HG02885 (cell line): ENCODE measurements around the gene TMEM255B.

Experiments
- ATAC-seq: cut with Tn5 transposase; IDR thresholded peaks from one replicate; pipeline ENCODE4 v1.9.1; 2021; ENCODE audit warnings: mild to moderate bottlenecking; ENCODE audit not compliant: unreplicated experiment, poor library complexity

TMEM255B gene

DNA sequence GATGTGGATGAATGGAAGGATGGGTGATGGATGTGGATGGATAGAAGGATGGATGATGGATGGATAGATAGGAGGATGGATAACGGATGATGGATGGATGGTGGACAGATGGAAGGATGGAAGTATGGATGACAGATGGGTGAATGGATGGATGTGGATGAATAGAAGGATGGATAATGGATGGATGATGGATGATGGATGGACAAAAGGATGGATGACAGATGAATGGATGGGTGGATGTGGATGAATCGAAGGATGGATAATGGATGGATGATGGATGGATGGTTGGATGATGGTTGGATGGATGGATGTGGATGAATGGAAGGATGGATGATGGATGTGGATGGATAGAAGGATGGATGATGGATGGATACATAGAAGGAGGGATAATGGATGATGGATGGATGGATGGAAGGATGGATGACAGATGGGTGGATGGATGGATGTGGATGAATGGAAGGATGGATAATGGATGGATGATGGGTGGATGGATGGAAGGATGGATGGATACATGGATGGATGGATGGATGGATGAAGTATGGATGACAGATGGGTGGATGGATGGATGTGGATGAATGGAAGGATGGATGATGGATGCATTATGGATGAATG lies 39.3 kb downstream of the TMEM255B start:
- ATAC-seq: no peak

DNA sequence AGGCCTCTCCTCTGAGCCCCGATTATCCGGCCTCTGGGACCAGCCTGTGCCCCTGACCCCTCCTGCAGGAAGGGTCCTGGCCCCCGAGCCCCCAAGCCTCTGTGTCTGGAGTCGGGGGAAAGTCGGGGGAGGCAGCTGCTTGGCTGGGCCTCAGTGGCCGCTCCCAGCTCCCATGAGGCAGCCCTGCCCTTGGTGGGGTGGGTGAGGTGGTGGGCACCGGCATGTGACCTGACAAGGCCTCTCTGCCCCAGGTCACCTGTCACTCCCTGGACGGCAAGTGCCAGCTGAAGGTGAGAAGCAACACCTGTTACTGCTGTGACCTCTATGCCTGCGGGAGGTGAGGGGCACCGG lies 41.5 kb downstream of the TMEM255B start:
- no peak for ATAC-seq

DNA sequence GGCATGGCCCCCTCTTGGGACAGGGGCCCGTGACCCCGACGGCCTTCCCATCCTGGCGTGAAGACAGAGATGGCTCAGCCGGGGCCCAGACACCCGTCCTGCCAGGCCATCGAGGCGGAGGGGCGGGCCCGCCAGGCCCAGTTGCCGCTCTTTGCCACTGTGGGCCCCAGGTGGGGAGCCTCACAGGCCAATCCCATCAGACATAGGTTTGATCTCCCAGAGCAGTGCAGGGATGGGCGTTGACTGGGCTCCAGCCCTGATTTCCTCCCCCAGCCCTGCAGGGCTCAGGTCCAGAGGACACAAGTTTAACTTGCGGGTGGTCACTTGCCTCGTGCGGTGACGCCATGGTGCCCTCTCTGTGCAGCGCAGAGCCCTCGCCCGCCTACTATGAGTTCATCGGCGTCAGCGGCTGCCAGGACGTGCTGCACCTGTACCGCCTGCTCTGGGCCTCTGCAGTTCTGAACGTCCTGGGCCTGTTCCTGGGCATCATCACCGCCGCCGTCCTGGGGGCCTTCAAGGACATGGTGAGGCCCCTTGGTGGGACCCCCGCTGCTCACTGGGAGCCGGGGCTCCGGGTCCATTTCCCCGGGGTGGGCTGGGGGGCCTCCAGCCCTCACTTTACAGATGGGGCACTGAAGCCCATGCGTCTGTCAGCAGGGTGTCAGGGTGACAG lies 42.4 kb downstream of the TMEM255B start:
- ATAC-seq: no peak

DNA sequence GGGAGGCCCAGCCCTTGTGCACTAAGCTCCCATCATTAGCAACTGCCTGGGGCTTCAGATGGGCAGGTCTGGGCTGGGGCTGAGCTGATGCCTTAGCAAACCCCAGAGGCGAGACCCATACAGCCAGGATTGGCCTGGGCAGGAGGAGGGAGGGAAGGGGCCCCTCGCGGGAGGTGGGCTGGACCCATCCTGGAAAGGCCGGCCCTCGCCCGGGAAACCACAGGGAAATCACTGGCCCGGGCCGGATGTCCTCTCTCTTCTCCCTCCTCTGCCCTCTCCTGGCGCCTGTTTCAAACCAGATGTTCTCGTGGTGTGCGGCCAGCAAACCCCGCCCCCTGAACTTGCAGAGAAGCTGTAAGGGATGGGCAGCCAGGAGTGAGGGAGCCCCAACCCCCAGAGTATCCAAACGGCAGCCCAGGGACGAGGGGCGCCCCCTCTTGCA lies 43.1 kb downstream of the TMEM255B start:
- no peak for ATAC-seq

DNA sequence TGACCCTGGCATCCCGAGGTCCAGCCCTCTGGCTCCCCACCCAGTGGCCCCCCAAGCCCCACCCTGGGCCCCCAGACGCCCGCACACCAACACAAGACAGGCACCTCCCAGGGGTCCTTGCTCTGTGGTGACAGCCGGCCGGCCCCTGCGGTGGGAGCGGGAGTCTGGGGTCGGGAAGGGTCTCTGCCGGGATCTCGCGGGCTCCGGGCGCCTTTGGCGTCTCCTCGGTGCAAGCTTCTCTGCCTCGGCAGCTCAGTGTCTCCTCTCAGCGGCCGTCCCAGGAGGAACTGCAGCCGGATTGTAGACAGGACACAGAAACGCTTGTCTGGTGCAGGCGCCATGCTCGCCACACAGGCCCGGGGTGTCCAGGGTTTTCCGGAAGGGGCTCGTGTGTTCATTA lies 43.7 kb downstream of the TMEM255B start:
- ATAC-seq: no peak

DNA sequence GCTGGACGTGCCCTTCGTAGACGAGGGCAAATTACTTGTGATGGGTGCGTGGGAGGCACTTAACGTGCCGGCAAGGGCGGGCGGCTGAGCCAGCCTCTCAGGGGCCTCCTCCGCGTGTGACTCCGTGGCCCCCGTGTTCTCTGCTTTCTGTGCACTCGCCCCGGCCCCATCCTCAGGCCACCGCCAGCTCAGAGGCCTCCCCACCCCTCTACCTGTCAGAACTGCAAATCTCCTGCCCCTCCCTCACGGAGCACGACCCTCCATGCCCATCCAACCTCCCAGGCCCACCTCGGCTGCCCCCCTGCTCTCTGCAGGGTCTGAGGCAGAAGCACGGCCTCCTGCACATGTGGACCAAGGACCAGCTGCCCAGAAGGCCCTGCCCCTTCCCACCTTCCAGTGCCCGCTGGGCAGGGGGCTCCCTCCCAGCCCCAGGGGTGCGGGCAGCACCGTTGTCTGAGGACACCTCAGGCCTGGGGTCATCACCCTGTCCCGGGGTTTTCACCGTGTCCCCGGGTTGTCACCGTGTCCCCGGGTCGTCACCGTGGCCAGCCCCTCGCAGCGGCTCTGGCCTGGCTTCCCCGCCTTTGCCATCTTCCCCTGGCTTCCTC lies 44.5 kb downstream of the TMEM255B start:
- ATAC-seq: no peak

DNA sequence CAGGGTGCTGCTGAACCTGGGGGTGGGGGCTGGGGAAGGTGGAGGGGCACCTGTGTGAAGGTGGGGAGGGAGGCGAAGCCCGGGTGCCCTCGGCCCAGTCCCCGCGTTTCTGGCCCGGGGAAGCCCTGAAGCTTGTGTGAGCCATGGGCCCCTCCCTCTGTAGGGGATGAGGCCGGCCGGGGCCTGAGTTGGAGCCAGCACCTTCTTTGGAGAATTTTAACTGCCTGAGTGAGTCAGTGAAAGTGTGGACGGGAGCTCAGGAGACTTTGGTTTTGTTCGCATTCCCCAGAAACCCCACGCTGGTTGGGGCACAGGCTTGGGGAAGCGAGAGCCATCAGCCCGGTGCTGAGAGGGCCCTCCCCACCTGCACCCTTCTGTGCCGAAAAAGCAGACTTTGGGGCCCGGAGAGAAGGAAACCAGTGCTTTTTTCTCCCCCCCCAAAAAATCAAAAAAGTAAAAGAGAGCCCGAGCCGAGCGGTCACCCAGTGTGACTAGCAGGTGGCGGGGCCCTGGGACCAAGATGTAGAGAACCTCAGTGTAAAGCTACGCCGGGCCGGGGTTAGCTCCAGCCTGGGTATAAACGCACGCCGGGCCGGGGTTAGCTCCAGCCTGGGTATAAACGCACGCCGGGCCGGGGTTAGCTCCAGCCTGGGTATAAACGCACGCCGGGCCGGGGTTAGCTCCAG lies 45.1 kb downstream of the TMEM255B start:
- no peak for ATAC-seq

DNA sequence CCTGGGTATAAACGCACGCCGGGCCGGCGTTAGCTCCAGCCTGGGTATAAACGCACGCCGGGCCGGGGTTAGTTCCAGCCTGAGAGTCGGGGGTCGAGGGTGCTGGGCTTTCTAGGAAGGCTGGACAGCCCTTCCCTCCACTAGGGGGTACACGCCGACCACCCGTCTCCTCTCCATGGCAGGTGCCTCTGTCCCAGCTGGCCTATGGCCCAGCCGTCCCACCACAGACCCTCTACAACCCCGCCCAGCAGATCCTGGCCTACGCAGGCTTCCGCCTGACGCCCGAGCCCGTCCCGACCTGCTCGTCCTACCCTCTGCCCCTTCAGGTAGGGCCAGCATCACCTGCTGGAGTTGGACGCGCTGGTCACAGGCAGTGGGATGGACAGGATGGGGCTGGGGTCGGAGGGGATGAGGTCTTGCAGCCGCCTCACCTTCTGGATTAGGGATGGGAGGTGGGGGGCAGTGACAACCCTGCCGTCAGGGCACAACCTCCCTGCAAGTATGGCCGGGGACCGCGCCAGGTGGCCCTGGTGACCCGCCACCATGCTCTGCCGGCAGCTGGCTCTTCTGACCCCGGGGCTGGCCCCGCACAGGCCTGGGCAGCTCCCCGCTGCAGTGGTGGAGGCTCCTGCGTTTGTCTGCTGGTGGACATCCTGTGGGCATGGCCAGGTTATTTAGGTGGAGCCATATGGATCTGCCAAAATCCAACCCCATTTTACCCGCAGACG lies 45.8 kb downstream of the TMEM255B start:
- no peak for ATAC-seq

DNA sequence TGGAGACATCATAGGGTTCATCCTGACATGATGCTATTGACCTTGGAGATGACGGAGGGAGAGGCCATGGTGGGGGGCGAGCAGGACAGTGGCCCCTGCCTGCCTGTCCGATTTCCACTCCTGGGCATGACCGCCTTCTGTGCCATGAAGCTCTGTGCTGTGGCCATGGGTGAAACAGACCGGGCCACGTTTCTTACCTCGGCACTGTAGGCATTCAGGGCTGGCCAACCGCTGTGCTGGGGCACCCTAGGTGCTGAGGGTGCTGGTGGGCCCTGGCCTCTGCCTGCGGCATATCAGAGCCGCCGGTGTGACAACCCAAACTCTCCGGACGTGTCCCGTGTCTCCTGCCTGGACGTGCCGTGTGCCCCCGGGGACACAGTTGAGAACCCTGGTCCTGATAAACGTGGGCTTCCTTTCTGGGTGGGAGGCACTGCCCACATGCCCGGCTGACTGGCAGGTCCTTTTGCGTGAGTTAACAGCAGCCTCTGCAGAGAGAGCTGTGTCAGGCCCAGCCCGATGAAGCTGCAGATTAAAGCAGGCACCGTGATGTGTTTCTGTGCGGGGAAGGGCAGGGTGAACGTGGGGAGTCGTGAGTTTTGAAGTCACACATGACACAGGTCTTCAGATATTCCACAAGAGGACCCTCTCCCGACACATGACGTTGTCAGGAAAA lies 46.5 kb downstream of the TMEM255B start:
- no peak for ATAC-seq

DNA sequence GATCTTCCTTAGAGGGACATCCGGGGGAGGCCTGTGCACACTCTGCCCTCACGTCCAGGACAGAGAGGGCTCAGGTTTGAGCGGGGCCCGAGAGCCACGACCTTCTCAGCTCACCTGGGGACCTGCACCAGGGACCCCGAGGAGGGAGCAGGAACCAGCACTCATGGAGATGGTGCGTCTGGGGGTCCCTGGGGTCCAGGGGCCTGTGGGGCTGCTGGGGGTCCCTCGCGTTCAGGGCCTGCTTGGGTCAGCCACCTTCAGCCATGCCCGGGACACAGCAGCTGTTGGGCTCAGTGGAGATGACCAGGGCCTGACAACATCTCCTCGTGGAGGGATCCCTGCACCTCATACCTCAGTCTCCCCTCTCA lies 47.1 kb downstream of the TMEM255B start:
- ATAC-seq: no peak

DNA sequence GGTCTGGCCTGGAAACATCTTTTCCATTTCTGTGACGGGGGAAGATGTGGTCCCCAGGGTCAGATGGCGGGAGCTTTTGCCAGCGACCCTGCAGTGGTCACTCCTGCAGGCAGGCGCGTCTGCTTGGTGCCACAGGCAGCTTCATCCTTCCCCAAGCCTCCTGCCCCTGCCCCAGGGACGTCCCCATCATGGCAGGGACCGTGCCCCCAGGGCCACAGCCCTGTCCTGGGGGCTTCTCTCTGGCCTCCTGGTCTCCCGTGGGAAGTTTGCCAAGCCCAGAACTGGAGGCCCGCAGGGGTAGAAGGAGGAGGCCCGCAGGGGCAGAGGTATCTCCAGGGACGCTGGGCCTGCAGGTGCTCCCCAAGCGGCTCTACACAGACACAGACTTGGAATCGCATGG lies 47.5 kb downstream of the TMEM255B start:
- no peak for ATAC-seq

DNA sequence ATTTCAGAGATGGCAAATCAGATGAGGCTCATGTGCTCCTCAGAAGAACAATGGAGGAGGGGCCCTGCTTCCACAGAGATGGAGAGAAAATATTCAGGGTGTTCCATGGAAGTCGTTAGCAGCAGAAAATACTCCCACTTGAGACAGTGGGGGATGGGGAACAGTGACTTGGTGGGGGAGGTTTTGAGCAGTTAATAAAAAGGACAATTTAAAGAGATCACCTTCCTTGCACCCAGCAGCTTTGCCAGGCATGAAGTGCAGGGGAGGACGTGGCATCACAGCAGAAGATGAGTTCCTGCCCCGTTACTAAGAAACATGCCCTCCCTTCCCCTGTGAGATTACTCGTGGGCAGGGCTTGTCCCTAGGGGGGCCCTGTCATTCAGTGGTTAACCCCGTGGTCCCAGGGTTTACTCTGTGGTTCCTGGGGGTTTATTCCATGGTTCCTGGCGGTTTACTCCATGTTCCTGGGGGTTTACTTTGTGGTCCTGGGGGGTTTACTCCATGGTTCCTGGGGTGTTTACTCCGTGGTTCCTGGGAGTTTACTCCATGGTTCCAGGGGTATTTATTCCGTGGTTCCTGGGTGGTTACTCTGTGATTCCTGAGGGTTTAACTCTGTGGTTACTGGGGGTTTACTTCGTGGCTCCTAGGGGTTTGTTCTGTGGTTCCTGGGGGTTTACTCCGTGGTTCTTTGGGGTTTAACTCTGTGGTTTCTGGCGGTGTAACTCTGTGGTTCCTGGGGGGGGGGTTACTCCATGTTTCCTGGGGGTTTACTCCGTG lies 49.2 kb downstream of the TMEM255B start:
- no peak for ATAC-seq

DNA sequence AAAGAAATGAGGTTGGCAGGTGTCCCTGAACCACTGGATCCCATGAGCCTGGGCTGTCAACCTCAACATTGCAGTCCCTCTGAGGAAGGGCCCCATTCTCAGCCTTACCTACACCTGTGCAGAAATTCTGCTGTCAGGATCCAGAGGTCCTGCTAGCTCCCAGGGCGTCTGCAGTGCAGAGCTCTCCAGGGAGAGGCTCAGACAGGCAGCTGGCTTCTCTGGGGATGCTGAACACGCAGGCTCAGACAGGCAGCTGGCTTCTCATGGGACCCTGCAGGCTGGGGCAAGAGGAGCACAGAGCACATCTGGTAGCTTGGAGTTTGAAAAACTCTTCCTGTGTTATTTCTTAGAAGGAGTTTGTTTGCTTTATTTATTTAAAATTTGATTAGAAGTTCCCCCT lies 50.9 kb downstream of the TMEM255B start:
- no peak for ATAC-seq

DNA sequence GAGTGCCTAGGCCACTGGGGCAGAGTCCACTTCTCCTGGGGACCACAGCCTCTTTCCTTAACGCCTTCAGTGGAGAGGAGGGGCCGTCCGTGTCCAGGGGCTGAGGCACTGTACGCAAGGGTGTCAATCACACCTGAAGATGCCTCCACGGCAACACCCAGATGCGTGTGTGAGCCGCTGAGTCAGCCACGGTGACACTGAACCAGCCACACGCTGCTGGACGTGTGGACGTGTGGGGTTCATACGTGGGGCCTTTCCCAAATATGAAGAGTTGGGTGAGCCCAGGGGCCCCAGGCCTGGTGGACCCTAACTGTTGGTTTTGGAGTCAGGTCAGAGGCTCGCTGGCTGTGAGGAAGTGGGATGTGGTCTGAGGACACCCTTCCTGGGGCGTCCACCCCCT lies 51.6 kb downstream of the TMEM255B start:
- ATAC-seq: no peak

DNA sequence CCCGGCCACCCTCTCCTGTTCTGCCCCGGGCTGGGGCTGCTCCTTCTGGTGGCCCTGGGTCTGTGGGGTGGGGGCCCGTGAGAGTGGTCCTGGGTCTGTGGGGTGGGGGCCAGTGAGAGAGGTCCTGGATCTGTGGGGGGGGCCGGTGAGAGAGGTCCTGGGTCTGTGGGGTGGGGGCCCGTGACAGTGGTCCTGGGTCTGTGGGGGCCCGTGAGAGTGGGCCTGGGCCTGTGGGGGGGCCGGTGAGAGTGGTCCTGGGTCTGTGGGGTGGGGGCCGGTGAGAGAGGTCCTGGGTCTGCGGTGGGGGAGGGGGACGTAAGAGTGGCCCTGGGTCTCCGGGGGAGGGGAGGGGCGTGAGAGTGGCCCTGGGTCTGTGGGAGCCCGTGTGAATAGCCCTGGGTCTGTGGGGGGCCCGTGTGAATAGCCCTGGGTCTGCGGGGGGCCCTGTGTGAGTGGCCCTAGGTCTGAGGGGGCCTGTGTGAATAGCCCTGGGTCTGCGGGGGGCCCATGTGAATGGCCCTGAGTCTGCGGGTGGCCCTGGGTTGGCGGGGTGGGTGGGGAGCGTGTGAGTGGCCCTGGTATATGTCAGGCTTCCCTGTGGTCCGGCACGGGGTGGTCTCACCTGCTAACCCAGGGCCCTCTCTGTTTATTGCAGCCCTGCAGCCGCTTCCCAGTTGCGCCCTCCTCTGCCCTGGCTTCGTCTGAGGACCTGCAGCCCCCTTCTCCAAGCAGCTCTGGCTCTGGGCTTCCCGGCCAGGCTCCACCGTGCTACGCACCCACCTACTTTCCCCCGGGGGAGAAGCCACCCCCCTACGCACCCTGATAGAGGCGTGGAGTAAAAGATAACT lies 52.3 kb downstream of the TMEM255B start:
- ATAC-seq: no peak

DNA sequence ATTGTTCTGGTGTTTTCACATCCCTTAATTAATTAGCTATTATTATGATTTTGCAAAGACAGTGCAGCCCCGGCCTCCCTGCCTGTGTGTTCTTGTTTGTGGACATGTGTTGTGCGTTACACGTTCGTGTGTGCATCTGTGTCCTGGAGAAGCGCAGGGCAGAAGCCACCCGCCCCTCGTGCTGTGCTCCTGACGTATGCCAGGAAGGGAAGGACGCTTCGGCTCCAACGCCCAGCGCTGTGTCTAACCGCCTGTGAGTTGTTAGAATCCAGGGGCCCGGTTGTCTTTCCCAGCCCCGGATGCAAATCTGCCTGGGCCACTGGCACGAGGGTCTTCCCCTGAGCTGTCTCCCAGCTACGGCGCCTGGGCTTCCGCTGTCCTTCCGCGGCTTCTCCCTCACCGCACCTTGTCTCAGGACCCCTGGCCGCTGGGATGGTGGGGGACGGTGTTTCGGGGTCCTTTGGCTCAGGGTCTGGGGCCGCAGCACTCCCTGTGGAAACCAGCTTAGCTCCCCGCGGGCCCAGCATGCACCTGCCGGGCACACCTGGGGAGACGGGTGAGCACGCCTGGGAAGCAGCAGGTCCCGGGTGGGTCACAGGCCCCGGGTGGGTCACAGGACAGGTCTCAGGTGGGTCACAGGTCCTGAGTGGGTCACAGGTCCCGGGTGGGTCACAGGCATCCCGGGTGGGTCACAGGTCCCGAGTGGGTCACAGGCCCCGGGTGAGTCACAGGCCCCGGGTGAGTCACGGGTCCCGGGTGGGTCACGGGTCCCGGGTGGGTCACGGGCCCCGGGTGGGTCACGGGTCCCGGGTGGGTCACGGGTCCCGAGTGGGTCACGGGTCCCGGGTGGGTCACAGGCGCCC lies 53.4 kb downstream of the TMEM255B start:
- no peak for ATAC-seq

DNA sequence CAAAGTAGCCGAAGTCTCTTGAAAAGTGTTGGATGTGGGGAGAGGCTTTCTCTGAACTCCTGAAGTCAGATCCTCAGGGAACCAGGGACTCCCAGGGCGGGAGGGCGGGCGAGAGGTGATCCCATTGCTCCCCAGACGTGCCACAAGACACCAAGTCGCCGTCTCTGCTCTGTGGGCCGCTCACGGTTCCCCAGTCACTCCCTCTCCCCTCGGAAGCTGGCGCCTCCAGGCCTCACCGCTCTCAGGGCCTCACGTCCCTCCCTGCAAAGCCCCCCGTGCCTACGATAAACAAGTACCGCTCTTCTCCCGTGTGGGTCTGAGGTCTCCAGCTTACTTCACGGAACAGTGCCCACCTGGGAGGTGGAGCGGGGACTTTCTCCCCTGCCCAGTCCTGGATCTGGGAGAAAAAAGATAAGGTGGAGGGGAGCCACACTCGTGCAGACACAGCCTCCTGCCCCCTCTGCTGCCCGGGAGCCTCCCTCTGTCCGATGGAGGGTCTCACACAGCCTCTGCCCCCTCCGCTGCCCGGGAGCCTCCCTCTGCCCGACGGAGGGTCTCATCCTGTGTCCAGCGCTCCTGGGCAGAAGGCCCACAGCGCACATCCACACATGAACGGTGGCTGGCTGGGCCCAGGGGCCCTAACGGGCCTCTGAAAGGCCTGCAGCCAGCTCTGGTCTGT lies 54.2 kb downstream of the TMEM255B start:
- no peak for ATAC-seq
